ENCODE data around the gene MAML3.

GRCh38 chr4:139853309-139853708, 300.7 kb downstream of the MAML3 start:
- TF ChIP-seq POLR2A (IDR thresholded peaks at IDR 0.05; ENCODE audit: low read length) (no peak), GATA1 (IDR thresholded peaks at IDR 0.05; ENCODE audit: low read depth, low read length) (no peak)
